Measurements from ENCODE around the gene TIMELESS. TPM values are rescaled to one million over a fixed set of nuclear protein-coding genes. Genes with fewer than 3 reads are reported as not detected.
A peak's percentile ranks its signal among the peaks of the same experiment; 100 is the strongest.

The TIMELESS gene
- total and polyA plus RNA-seq, 9 of the 15 experiments (the other 6 are each of a cell fraction or from before 2014, with no cell fraction given) = 11.9 to 59.2 (median 35.8) TPM

- H3K9ac ChIP-seq (ENCODE audit: insufficient read depth in 1 of 2, low read depth in 2 of 2, low read length in 2 of 2) = peak overlapping the region in 1 of 2 experiments; percentile 84; a peak in 2 of 4 replicates
- H2AFZ ChIP-seq (ENCODE audit: low read depth, low read length) = peak overlapping the region; percentile 80
- FAIRE-seq (no peak), DNase-seq (ENCODE audit: extremely low read depth in 1 of 4, low spot score in 3 of 4) (no peak), ATAC-seq (no peak)
- peak overlapping the region; percentile 91; the same call in 2 of the 3 replicates for H3K27ac ChIP-seq (ENCODE audit: extremely low read depth, low read depth, low read length)
- no peaks in the 10 kb centered on the region for H3K9me3 ChIP-seq (replicated peaks; ENCODE audit: control insufficient read depth, insufficient read depth, low read depth, low read length)
- no peaks in the 10 kb centered on the region for H4K20me1 ChIP-seq (replicated peaks; ENCODE audit: control insufficient read depth, insufficient read depth, low read length)
- H3K36me3 ChIP-seq (ENCODE audit: control insufficient read depth, insufficient read depth, low read length) = peaks cover 17% of the 10 kb centered on the region
- H3K4me1 ChIP-seq (replicated peaks in 1 of 2; ENCODE audit: control insufficient read depth in 2 of 2, insufficient read depth in 2 of 2, low read length in 2 of 2) = peaks cover 14 to 17% of the 10 kb centered on the region in 2 experiments
- in situ Hi-C loops (cut with MboI) (no loop called here), intact Hi-C loops (cut with micrococcal nuclease) (loop anchor here (5.0 kb wide), 1 partner anchor 72 kb away; no protein-coding TSS in a partner anchor)
- H3K4me3 ChIP-seq = peak overlapping the region; percentile 52
- peak overlapping the region; percentile 77 for H3K4me2 ChIP-seq (ENCODE audit: insufficient read depth, low read length)
- peaks cover 34% of the 10 kb centered on the region for H3K79me2 ChIP-seq (ENCODE audit: control insufficient read depth, insufficient read depth, low read length)
- BruUV-seq (replicated peaks) = TSS peak; percentile 97
- no peaks in the 10 kb centered on the region for H3K9me1 ChIP-seq (ENCODE audit: control insufficient read depth, insufficient read depth, low read length)
- H3K27me3 ChIP-seq (ENCODE audit: control insufficient read depth in 2 of 2, insufficient read depth in 2 of 2, low read length in 2 of 2) = no peaks in the 10 kb centered on the region
- ChIA-PET POLR2A (interaction anchor here (0.6 to 2.9 kb wide), 17 partner anchors 8 to 187 kb away, joined by 3 to 23 read pairs (median 5); partner anchors contain the start of genes CNPY2 and STAT2), CTCF (ENCODE audit: low intra/inter-chr PET ratio) (no interaction called here)
- 22% methylated on average over 5 of the region's 5 CpGs for WGBS (ENCODE audit: insufficient coverage, low coverage, missing lambda C conversion rate)
- TF ChIP-seq DMBX1 (CRISPR knock-in tag; IDR thresholded peaks at IDR 0.05; ENCODE audit: borderline replicate concordance) (no peak), SMAD2 (IDR thresholded peaks at IDR 0.05; ENCODE audit: low read depth, low read length) (no peak), ZBTB40 (IDR thresholded peaks at IDR 0.05) (0 out of 2 replicates have a peak, but pooled peaks have one; percentile 48), ZBTB40 (CRISPR knock-in tag; IDR thresholded peaks at IDR 0.05) (no peak), CBFB (CRISPR knock-in tag; IDR thresholded peaks at IDR 0.05) (no peak), ZEB2 (IDR thresholded peaks at IDR 0.05) (0 out of 2 replicates have a peak, but pooled peaks have one; percentile 4), HMG20B (CRISPR knock-in tag; IDR thresholded peaks at IDR 0.05) (no peak), PRDM10 (IDR thresholded peaks at IDR 0.05; ENCODE audit: partially characterized antibody) (peak; percentile 54), ZKSCAN3 (CRISPR knock-in tag; IDR thresholded peaks at IDR 0.05) (no peak), ZNF175 (CRISPR knock-in tag; IDR thresholded peaks at IDR 0.05; ENCODE audit: low read depth) (0 out of 2 replicates have a peak, but pooled peaks have one; percentile 17), GABPA (tag; conservative IDR thresholded peaks at IDR 0.05; ENCODE audit: low read depth) (peak; percentile 4; the same call in 1 of the 2 replicates)
Observed at GRCh38 chr12:56449622-56449984, 377 bp upstream of the TIMELESS start.
